Tibial nerve (tissue), 4 donors: ENCODE data around the gene CHIC2. TPM values are rescaled to one million over a fixed set of nuclear protein-coding genes. Genes with fewer than 3 reads are reported as not detected.

Experiments
- DNase-seq, 2 donors: peaks; one replicate each; pipeline ENCODE4 v3.0.0-alpha.2; 2019; ENCODE audit warnings: low spot score in 2 of 2
- H3K27ac ChIP-seq, 4 donors: fragments of 200-600 bp; sonication (generic) in 3 of 4; one replicate each; pipeline ENCODE4 v1.5.1; 2017 to 2019; ENCODE audit warnings: mild to moderate bottlenecking in 1 of 4
- H3K27me3 ChIP-seq, 2 donors: fragments of 200-600 bp; sonication (generic) in 1 of 2; one replicate each; pipeline versions ENCODE4 v1.5.1 to v1.6.0; 2017 to 2019
- H3K36me3 ChIP-seq, 3 donors: fragments of 200-600 bp; sonication (generic); one replicate each; pipeline ENCODE4 v1.5.1; 2018 to 2019
- H3K4me1 ChIP-seq, 4 donors: fragments of 200-600 bp; sonication (generic) in 3 of 4; one replicate each; pipeline ENCODE4 v1.5.1; 2017 to 2019
- H3K4me3 ChIP-seq, 4 donors: fragments of 200-600 bp; sonication (generic) in 3 of 4; one replicate each; pipeline ENCODE4 v1.5.1; 2017 to 2019; ENCODE audit warnings: mild to moderate bottlenecking in 1 of 4, moderate library complexity in 1 of 4
- H3K9me3 ChIP-seq, 4 donors: fragments of 200-600 bp; sonication (generic) in 3 of 4; one replicate each; pipeline ENCODE4 v1.5.1; 2017 to 2019
- EP300 ChIP-seq, 2 donors: sonication (generic); formaldehyde crosslinking; IDR thresholded peaks; one replicate each; pipeline ENCODE4 v1.6.1; 2017; ENCODE audit warnings: antibody characterized with exemption in 2 of 2, mild to moderate bottlenecking in 1 of 2
- POLR2A ChIP-seq, 2 donors: fragments of 450-650 bp; IDR thresholded peaks; one replicate each; pipeline ENCODE4 v1.6.1; 2017; ENCODE audit warnings: antibody characterized with exemption in 2 of 2, mild to moderate bottlenecking in 2 of 2, moderate library complexity in 2 of 2
- WGBS, 2 donors: methylation state at CpG; one replicate each; pipeline ENCODE4 v1.1.5; 2018; 5-methylcytosine and 5-hydroxymethylcytosine counted together
- total RNA-seq, 4 donors: library from RNA; depleted of rRNA; stranded (reverse); fragments of >200 nt; gene quantifications; one replicate each; pipeline ENCODE4 v1.1.0, GENCODE V29; 2016
- TF ChIP-seq, protein P1 (sequence below), 5 experiments: fragments of 200-600 bp in 3 of 5; fragments of 450-650 bp in 2 of 5; sonication (generic) in 3 of 5; IDR thresholded peaks; one replicate each; pipeline ENCODE4 v1.5.1; 2016 to 2019; ENCODE audit warnings: antibody characterized with exemption in 5 of 5, mild to moderate bottlenecking in 3 of 5, moderate library complexity in 2 of 5

Gene CHIC2
- total RNA-seq, 4 donors from 2014 or later: 51.1 to 84.6 (median 60.6) TPM

DNA sequence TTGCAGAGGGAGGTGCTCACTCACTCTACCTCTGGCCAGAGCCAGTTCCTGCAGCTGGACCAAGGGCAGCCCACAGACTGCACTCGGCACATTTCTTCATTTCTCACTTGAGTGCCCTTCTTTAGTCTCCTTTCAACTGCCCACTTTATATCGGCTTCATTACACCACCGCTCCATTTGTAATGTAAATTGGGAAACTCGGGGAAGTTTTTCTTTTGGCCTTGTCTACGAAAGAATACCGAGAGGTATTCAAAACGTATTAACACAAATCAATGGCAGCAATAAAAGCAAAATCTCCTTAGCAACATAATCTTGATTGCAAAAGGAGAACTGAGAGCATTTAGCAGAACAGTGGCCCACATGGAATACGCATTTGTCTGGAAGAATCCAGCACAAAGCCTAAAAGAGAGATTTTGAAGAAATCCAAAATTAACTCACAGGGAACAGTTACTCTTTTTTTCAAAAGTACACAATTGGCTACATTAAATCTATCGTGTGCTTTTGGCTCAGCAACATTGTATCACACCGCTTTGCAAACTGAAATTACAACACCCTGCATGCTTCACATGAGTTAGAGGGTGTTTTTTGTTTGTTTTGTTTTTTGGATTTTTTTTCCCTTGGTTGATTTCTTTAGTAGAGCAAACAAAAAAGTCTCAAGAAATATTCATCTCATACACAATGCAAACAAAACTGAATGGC is 62.6 kb downstream of the CHIC2 start:
- no peak for DNase-seq
- H3K27ac ChIP-seq: no peak overlapping the region
- H3K9me3 ChIP-seq: no peaks in the 10 kb centered on the region
- H3K36me3 ChIP-seq: peaks cover 0 to 23% (median 0%) of the 10 kb centered on the region in 3 donors
- peaks cover 0 to 14% (median 0%) of the 10 kb centered on the region in 4 donors for H3K4me1 ChIP-seq
- no peaks in the 10 kb centered on the region for H3K27me3 ChIP-seq
- TF ChIP-seq POLR2A (IDR thresholded peaks at IDR 0.05): no peak
- TF ChIP-seq, protein P1, sequence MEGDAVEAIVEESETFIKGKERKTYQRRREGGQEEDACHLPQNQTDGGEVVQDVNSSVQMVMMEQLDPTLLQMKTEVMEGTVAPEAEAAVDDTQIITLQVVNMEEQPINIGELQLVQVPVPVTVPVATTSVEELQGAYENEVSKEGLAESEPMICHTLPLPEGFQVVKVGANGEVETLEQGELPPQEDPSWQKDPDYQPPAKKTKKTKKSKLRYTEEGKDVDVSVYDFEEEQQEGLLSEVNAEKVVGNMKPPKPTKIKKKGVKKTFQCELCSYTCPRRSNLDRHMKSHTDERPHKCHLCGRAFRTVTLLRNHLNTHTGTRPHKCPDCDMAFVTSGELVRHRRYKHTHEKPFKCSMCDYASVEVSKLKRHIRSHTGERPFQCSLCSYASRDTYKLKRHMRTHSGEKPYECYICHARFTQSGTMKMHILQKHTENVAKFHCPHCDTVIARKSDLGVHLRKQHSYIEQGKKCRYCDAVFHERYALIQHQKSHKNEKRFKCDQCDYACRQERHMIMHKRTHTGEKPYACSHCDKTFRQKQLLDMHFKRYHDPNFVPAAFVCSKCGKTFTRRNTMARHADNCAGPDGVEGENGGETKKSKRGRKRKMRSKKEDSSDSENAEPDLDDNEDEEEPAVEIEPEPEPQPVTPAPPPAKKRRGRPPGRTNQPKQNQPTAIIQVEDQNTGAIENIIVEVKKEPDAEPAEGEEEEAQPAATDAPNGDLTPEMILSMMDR (IDR thresholded peaks at IDR 0.05): no peak
- no peak for TF ChIP-seq EP300 (IDR thresholded peaks at IDR 0.05)
- 82 to 84% methylated on average over 10 of the region's 10 CpGs for WGBS, 2 donors
- no peak overlapping the region for H3K4me3 ChIP-seq

DNA sequence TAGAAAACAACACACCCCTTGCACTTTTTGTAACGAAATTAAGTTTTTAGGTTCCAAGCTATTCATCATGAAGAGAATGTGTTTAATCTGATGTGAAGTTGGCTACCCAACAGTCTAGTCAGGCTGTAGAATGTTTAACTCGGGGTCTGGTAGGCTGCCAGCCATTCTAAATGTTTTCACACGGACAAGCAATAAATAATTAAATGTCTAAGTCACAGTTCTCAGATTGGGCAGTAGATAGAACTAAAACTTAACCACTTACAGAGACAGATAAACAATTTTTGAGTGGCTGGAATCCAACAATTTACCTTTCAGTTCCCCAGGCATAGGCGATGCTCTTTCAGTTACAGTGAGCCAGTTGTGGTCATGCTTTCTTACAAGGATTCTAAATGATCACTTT is 66.5 kb downstream of the CHIC2 start:
- H3K4me3 ChIP-seq: no peak overlapping the region
- TF ChIP-seq POLR2A (IDR thresholded peaks at IDR 0.05) (no peak), EP300 (IDR thresholded peaks at IDR 0.05) (no peak)
- TF ChIP-seq, protein P1 (IDR thresholded peaks at IDR 0.05): no peak
- H3K27ac ChIP-seq: no peak overlapping the region
- H3K9me3 ChIP-seq: no peaks in the 10 kb centered on the region
- no peak for DNase-seq
- H3K27me3 ChIP-seq: no peaks in the 10 kb centered on the region
- H3K36me3 ChIP-seq: peaks cover 0 to 19% (median 0%) of the 10 kb centered on the region in 3 donors
- 51 to 60% methylated on average over 4 of the region's 4 CpGs for WGBS, 2 donors
- H3K4me1 ChIP-seq: no peaks in the 10 kb centered on the region

DNA sequence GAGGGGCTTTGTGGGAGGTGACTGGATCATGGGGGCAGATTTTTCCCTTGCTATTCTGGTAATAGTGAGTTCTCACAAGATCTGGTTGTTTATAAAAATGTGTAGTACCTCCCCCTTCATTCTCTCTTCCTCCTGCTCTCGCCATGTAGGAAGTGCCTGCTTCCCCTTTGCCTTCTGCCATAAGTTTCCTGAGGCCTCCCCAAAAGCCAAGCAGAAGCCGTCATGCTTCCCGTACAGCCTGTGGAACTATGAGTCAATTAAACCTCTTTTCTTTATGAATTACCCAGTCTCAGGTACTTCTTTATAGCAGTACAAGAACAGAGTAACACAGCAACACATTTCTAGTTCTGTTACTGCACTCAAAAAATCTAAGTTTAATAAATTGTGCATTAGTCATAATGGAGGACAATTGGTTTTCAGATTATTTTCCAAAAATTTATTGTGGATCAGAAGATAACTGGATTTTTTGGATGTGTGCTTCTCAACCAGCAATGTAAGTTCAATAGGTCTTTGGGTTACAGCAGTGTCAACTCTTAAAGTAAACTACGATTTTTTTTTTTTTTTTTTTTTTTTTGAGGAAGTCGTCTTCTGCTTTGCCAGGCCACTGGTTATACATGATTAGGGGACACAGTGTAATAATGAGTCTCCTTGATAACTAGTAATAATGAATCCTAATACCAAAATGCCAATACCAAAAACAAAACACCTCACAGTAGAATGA is 69.9 kb downstream of the CHIC2 start:
- no peak for DNase-seq
- TF ChIP-seq POLR2A (IDR thresholded peaks at IDR 0.05) (no peak), EP300 (IDR thresholded peaks at IDR 0.05) (no peak)
- TF ChIP-seq, protein P1 (IDR thresholded peaks at IDR 0.05): no peak
- H3K9me3 ChIP-seq: no peaks in the 10 kb centered on the region
- no peak overlapping the region for H3K4me3 ChIP-seq
- H3K36me3 ChIP-seq: peaks cover 0 to 8% (median 0%) of the 10 kb centered on the region in 3 donors
- no peak overlapping the region for H3K27ac ChIP-seq
- H3K27me3 ChIP-seq: no peaks in the 10 kb centered on the region
- WGBS, 2 donors: 78 to 81% methylated on average over 5 of the region's 5 CpGs
- H3K4me1 ChIP-seq: no peaks in the 10 kb centered on the region

DNA sequence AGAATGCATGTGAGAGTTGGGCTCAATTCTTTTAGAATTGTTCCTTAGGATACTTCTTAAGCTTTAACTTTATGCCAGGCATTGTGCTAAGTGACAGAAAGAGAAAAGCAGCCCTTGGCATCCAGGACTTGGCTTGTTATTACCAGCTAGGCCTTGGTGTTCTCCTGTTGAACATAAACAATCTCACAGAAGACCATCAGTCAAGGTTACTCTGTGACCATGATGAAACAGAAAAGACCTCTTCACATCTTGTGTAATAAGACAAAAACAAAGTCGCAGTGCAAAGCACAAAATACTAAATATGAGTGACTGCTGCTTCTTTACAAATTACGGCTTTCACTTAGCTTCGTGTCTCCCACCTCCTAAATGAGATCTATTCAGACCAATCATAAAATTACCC is 71.6 kb downstream of the CHIC2 start:
- Histone ChIP-seq H3K4me3 (no peak overlapping the region), H3K27ac (no peak overlapping the region), H3K4me1 (no peaks in the 10 kb centered on the region), H3K27me3 (no peaks in the 10 kb centered on the region), H3K9me3 (no peaks in the 10 kb centered on the region), H3K36me3 (no peaks in the 10 kb centered on the region)
- TF ChIP-seq POLR2A (IDR thresholded peaks at IDR 0.05) (no peak), EP300 (IDR thresholded peaks at IDR 0.05) (no peak)
- TF ChIP-seq, protein P1 (IDR thresholded peaks at IDR 0.05): no peak
- 93 to 95% methylated on average over 3 of the region's 3 CpGs for WGBS, 2 donors
- no peak for DNase-seq

DNA sequence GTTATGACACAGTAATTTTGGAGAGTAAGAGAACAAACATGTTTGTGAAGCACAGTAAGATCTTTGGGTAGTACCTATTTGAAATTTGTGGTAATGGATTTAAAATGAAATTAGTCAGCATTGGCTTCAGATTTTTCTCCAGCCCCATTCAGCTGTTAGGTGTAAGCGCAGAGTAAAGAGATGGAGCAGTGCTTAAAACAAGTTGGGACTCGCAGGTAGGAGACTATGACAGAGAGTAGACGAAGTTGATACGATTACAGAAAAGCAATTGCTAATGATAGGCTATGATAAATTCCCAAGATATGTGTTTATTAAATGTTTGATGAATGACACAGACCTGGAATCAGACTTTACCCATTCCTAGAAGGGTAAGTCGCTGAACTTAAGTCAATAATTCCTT is 72.6 kb downstream of the CHIC2 start:
- no peak for TF ChIP-seq POLR2A (IDR thresholded peaks at IDR 0.05)
- TF ChIP-seq, protein P1 (IDR thresholded peaks at IDR 0.05): no peak
- no peak for TF ChIP-seq EP300 (IDR thresholded peaks at IDR 0.05)
- no peaks in the 10 kb centered on the region for H3K9me3 ChIP-seq
- H3K4me3 ChIP-seq: no peak overlapping the region
- peaks cover 0 to under 1% (median 0%) of the 10 kb centered on the region in 4 donors for H3K4me1 ChIP-seq
- no peak for DNase-seq
- no peaks in the 10 kb centered on the region for H3K27me3 ChIP-seq
- H3K36me3 ChIP-seq: no peaks in the 10 kb centered on the region
- WGBS, 2 donors: 97 to 100% methylated on average over 5 of the region's 5 CpGs
- no peak overlapping the region for H3K27ac ChIP-seq
